Panc1 (cell line): ENCODE measurements around the gene CSNK2A1. TPM values are rescaled to one million over a fixed set of nuclear protein-coding genes. Genes with fewer than 3 reads are reported as not detected.

Experiments used
- ATAC-seq: fragments of 200-7000 bp; cut with Tn5 transposase; 2 replicates; pipeline ENCODE4 v1.9.1; 2020; ENCODE audit warnings: mild to moderate bottlenecking, moderate library complexity
- BruUV-seq: library from RNA; stranded (reverse); fragments of 400-500 nt; replicated peaks from 2 replicates; lab custom pipeline; 2021; lab: Mats Ljungman, UMichigan
- CTCF ChIA-PET: fragments of 300-600 bp; sonication (Branson Sonifier 250); formaldehyde crosslinking; loops from one replicate; lab custom pipeline; 2022; ENCODE audit warnings: antibody characterized with exemption; lab: Charles Lee
- POLR2A ChIA-PET: fragments of 300-600 bp; sonication (Branson Sonifier 250); formaldehyde crosslinking; loops from one replicate; lab custom pipeline; 2022; ENCODE audit warnings: antibody characterized with exemption; lab: Charles Lee
- DNase-seq: peaks from one replicate; pipeline ENCODE4 v3.0.0-alpha.2; 2010; ENCODE audit warnings: low read depth, low spot score
- H3K27ac ChIP-seq: 2 replicates; pipeline ENCODE4 v1.5.1; 2011; ENCODE audit warnings: mild to moderate bottlenecking, low read length, inconsistent platforms
- H3K27me3 ChIP-seq: fragments of 200-500 bp; sonication (Bioruptor generic); 2 replicates; pipeline ENCODE4 v1.6.0; 2014; ENCODE audit warnings: low read length, inconsistent platforms; ENCODE audit not compliant: control insufficient read depth, insufficient read depth
- H3K36me3 ChIP-seq: fragments of 200-500 bp; sonication (Bioruptor generic); 2 replicates; pipeline ENCODE4 v1.5.1; 2014; ENCODE audit warnings: inconsistent platforms, mild to moderate bottlenecking, low read length, moderate library complexity; ENCODE audit not compliant: control insufficient read depth, insufficient read depth
- H3K4me1 ChIP-seq: 2 replicates; pipeline ENCODE4 v1.5.1; 2011; ENCODE audit warnings: inconsistent platforms, mild to moderate bottlenecking, low read length, moderate library complexity; ENCODE audit not compliant: control insufficient read depth, insufficient read depth
- H3K4me3 ChIP-seq, 2 experiments: 2 replicates each; pipeline ENCODE4 v1.5.1; 2011 to 2012; ENCODE audit warnings: low read depth in 2 of 2, low read length in 2 of 2, mild to moderate bottlenecking in 2 of 2, inconsistent platforms in 1 of 2, moderate library complexity in 1 of 2
- H3K9me3 ChIP-seq: fragments of 200-500 bp; sonication (Bioruptor generic); 2 replicates; pipeline ENCODE4 v1.5.1; 2014; ENCODE audit warnings: low read depth, mild to moderate bottlenecking, inconsistent platforms, low read length, moderate library complexity; ENCODE audit not compliant: control insufficient read depth, insufficient read depth
- POLR2AphosphoS5 ChIP-seq: IDR thresholded peaks from 2 replicates; pipeline ENCODE4 v1.6.1; 2012; ENCODE audit warnings: mild to moderate bottlenecking, low read depth, low read length, moderate library complexity
- REST ChIP-seq, 2 experiments: IDR thresholded peaks; 2 replicates each; pipeline ENCODE4 v1.6.1; 2011 to 2012; ENCODE audit warnings: low read depth in 2 of 2, control low read depth in 1 of 2, low read length in 1 of 2, mild to moderate bottlenecking in 1 of 2, moderate library complexity in 1 of 2; ENCODE audit not compliant: insufficient read depth in 1 of 2
- SIN3A ChIP-seq: IDR thresholded peaks from 2 replicates; pipeline ENCODE4 v1.6.1; 2012; ENCODE audit warnings: low read depth, mild to moderate bottlenecking, low read length, moderate library complexity, borderline replicate concordance; ENCODE audit not compliant: insufficient read depth
- TCF7L2 ChIP-seq: IDR thresholded peaks from 2 replicates; pipeline ENCODE4 v1.6.1; 2011; ENCODE audit warnings: mild to moderate bottlenecking, low read depth, low read length, inconsistent platforms
- in situ Hi-C: cut with HindIII; loops from 2 replicates; pipeline ENCODE4 v1.10.0; 2016; ENCODE audit warnings: low sequenced_read_pairs, low pct_unique_long_range_greater_than_20kb
- intact Hi-C: fragments of 100-400 bp; cut with micrococcal nuclease; formaldehyde crosslinking; loops from one replicate; pipeline ENCODE4 v1.10.0; 2022; ENCODE audit not compliant: unreplicated experiment
- total RNA-seq: library from RNA; stranded (reverse); gene quantifications from one replicate; pipeline ENCODE4 v1.2.1, GENCODE V29; 2021; ENCODE audit not compliant: unreplicated experiment
- TF ChIP-seq, protein P1 (sequence below): fragments of 450-650 bp; IDR thresholded peaks from 2 replicates; pipeline ENCODE4 v1.5.1; 2017; ENCODE audit warnings: mild to moderate bottlenecking

CSNK2A1 gene
- total RNA-seq, 1 experiment from 2014 or later = 191 TPM

DNA sequence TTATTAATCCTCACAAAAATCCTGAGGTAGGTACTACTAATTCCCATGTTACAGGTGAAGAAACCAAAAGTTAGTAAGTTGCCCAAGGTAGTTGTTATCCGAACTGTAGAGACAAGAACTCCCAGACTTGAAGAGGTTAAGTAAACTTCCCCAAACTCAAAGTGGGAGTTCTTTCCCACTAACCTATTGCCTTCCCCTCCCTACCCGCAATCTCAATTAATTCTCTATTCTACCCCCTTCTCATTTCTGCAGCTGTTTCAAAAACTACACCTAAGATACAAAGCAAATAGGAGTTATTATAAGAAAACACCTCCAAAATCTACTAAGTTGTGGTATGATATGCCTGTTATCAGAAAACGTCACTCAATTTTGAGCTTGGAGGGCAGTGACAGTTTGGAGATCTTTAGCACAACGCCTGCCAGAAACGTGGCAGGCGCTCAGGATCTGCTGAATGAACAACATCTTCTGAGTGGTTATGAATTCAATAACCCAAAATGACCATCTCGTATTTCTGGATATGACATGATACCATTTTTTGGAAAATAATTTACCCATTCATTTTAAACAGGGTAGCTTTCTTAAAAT lies 7.1 kb downstream of the CSNK2A1 start:
- POLR2A ChIA-PET = no interaction called here
- peaks cover 2% of the 10 kb centered on the region; the same call in 1 of the 2 replicates for H3K36me3 ChIP-seq
- BruUV-seq = no TSS peak
- H3K4me1 ChIP-seq = peaks cover 24% of the 10 kb centered on the region; the same call in 1 of the 2 replicates
- H3K27ac ChIP-seq = no peak overlapping the region
- H3K4me3 ChIP-seq = no peak overlapping the region
- intact Hi-C loops = no loop called here
- CTCF ChIA-PET = no interaction called here
- DNase-seq = no peak
- in situ Hi-C loops = no loop called here
- peaks cover 13% of the 10 kb centered on the region; the same call in 1 of the 2 replicates for H3K9me3 ChIP-seq
- ATAC-seq = no peak
- TF ChIP-seq POLR2AphosphoS5 (no peak), SIN3A (no peak)
- H3K27me3 ChIP-seq = no peaks in the 10 kb centered on the region

- no TSS peak for BruUV-seq
- TF ChIP-seq SIN3A (no peak), REST (IDR thresholded peaks at IDR 0.05; ENCODE audit: insufficient read depth in 1 of 2, low read depth in 2 of 2, low read length in 1 of 2) (no peak), TCF7L2 (no peak), POLR2AphosphoS5 (no peak)
- TF ChIP-seq, protein P1, sequence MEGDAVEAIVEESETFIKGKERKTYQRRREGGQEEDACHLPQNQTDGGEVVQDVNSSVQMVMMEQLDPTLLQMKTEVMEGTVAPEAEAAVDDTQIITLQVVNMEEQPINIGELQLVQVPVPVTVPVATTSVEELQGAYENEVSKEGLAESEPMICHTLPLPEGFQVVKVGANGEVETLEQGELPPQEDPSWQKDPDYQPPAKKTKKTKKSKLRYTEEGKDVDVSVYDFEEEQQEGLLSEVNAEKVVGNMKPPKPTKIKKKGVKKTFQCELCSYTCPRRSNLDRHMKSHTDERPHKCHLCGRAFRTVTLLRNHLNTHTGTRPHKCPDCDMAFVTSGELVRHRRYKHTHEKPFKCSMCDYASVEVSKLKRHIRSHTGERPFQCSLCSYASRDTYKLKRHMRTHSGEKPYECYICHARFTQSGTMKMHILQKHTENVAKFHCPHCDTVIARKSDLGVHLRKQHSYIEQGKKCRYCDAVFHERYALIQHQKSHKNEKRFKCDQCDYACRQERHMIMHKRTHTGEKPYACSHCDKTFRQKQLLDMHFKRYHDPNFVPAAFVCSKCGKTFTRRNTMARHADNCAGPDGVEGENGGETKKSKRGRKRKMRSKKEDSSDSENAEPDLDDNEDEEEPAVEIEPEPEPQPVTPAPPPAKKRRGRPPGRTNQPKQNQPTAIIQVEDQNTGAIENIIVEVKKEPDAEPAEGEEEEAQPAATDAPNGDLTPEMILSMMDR = no peak
- peaks cover 9% of the 10 kb centered on the region; the same call in 1 of the 2 replicates for H3K9me3 ChIP-seq
- H3K27me3 ChIP-seq = no peaks in the 10 kb centered on the region
- no peak for ATAC-seq
- intact Hi-C loops = no loop called here
- DNase-seq = no peak
- no peak overlapping the region for H3K4me3 ChIP-seq
- in situ Hi-C loops = no loop called here
- POLR2A ChIA-PET = no interaction called here
- no peak overlapping the region for H3K27ac ChIP-seq
- CTCF ChIA-PET = no interaction called here
- H3K4me1 ChIP-seq = peaks cover 24% of the 10 kb centered on the region; the same call in 1 of the 2 replicates
- H3K36me3 ChIP-seq = peaks cover 1% of the 10 kb centered on the region; the same call in 1 of the 2 replicates
Observed at GRCh38 chr20:535958-536357, 7.6 kb downstream of the CSNK2A1 start.

GRCh38 chr20:533526-533925 lies 10.1 kb downstream of the CSNK2A1 start:
- Histone ChIP-seq H3K9me3 (no peaks in the 10 kb centered on the region), H3K4me1 (peaks cover 24% of the 10 kb centered on the region), H3K27me3 (no peaks in the 10 kb centered on the region), H3K36me3 (no peaks in the 10 kb centered on the region; the same call in 1 of the 2 replicates), H3K27ac (no peak overlapping the region), H3K4me3 (no peak overlapping the region)
- no peak for TF ChIP-seq TCF7L2
- TF ChIP-seq SIN3A = no peak
- TF ChIP-seq REST (IDR thresholded peaks at IDR 0.05; ENCODE audit: insufficient read depth in 1 of 2, low read depth in 2 of 2, low read length in 1 of 2) = no peak
- TF ChIP-seq, protein P1 = no peak
- TF ChIP-seq POLR2AphosphoS5 = no peak
- DNase-seq = no peak
- BruUV-seq = no TSS peak
- in situ Hi-C loops = no loop called here
- ChIA-PET POLR2A (no interaction called here), CTCF (no interaction called here)
- intact Hi-C loops = no loop called here
- no peak for ATAC-seq
